WTC11 (cell line): Measurements from ENCODE around the gene TST. TPM values are rescaled to one million over a fixed set of nuclear protein-coding genes. Genes with fewer than 3 reads are reported as not detected.

ENCODE experiments used
- ATAC-seq: fragments of 200-7000 bp; cut with Tn5 transposase; 2 replicates; pipeline ENCODE4 v1.10.0; 2021; ENCODE audit warnings: mild to moderate bottlenecking, moderate library complexity
- CTCF ChIA-PET: fragments of 300-600 bp; sonication (Branson Sonifier 250); formaldehyde crosslinking; loops from one replicate; lab custom pipeline; 2021; ENCODE audit warnings: antibody characterized with exemption; lab: Charles Lee
- POLR2A ChIA-PET: fragments of 350-600 bp; sonication (Branson Sonifier 250); formaldehyde crosslinking; loops from one replicate; lab custom pipeline; 2021; ENCODE audit warnings: antibody characterized with exemption; lab: Charles Lee
- DNase-seq: peaks from one replicate; pipeline ENCODE4 v3.0.0; 2021; ENCODE audit warnings: low spot score
- H3K27ac Mint-ChIP-seq: 2 replicates; pipeline ENCODE4 v1.8.0; 2021; ENCODE audit warnings: mixed read lengths
- H3K27me3 Mint-ChIP-seq: 2 replicates; pipeline ENCODE4 v1.8.0; 2021; ENCODE audit warnings: low read depth, mild to moderate bottlenecking, moderate library complexity, mixed read lengths
- H3K36me3 Mint-ChIP-seq: 2 replicates; pipeline ENCODE4 v1.8.0; 2021; ENCODE audit warnings: mixed read lengths
- H3K4me1 Mint-ChIP-seq: 2 replicates; pipeline ENCODE4 v1.8.0; 2022; ENCODE audit warnings: mixed read lengths
- H3K4me3 Mint-ChIP-seq: 2 replicates; pipeline ENCODE4 v1.8.0; 2021; ENCODE audit warnings: mild to moderate bottlenecking, moderate library complexity, mixed read lengths
- H3K9me3 Mint-ChIP-seq: 2 replicates; pipeline ENCODE4 v1.8.0; 2021; ENCODE audit warnings: mixed read lengths
- ATF1 ChIP-seq: sonication (generic); formaldehyde crosslinking; IDR thresholded peaks from 2 replicates; pipeline ENCODE4 v1.8.1; 2023; ENCODE audit warnings: mild to moderate bottlenecking, moderate library complexity, missing genetic modification reagents
- ELF4 ChIP-seq: sonication (generic); formaldehyde crosslinking; IDR thresholded peaks from 2 replicates; pipeline ENCODE4 v1.8.1; 2022; ENCODE audit warnings: low read depth, mild to moderate bottlenecking, moderate library complexity, missing genetic modification reagents
- ETV6 ChIP-seq: sonication (generic); formaldehyde crosslinking; IDR thresholded peaks from 2 replicates; pipeline ENCODE4 v1.8.1; 2022; ENCODE audit warnings: mild to moderate bottlenecking, missing genetic modification reagents
- GABPB1 ChIP-seq: sonication (generic); formaldehyde crosslinking; IDR thresholded peaks from 2 replicates; pipeline ENCODE4 v1.8.1; 2023; ENCODE audit warnings: mild to moderate bottlenecking, missing genetic modification reagents
- IRF2 ChIP-seq: sonication (generic); formaldehyde crosslinking; IDR thresholded peaks from 2 replicates; pipeline ENCODE4 v1.8.0; 2022; ENCODE audit warnings: low read depth, missing genetic modification reagents, borderline replicate concordance
- NFE2L1 ChIP-seq: sonication (generic); formaldehyde crosslinking; IDR thresholded peaks from 2 replicates; pipeline ENCODE4 v1.8.1; 2023; ENCODE audit warnings: missing genetic modification reagents
- NFYB ChIP-seq: sonication (generic); formaldehyde crosslinking; conservative IDR thresholded peaks from 2 replicates; pipeline ENCODE4 v1.8.0; 2022; ENCODE audit warnings: low read depth, missing genetic modification reagents
- OVOL2 ChIP-seq: fragments of 250-450 bp; sonication (Bioruptor Pico); IDR thresholded peaks from 2 replicates; pipeline ENCODE4 v1.9.0; 2021; ENCODE audit warnings: mild to moderate bottlenecking, borderline replicate concordance
- RORB ChIP-seq: fragments of 250-450 bp; sonication (Bioruptor Pico); IDR thresholded peaks from 2 replicates; pipeline ENCODE4 v1.9.0; 2021; ENCODE audit warnings: mild to moderate bottlenecking
- SMAD3 ChIP-seq: sonication (generic); formaldehyde crosslinking; IDR thresholded peaks from 2 replicates; pipeline ENCODE4 v1.8.0; 2022; ENCODE audit warnings: missing genetic modification reagents, mild to moderate bottlenecking, borderline replicate concordance
- SP1 ChIP-seq: sonication (generic); formaldehyde crosslinking; conservative IDR thresholded peaks from 2 replicates; pipeline ENCODE4 v1.8.1; 2022; ENCODE audit warnings: missing genetic modification reagents
- TCF7 ChIP-seq: sonication (generic); formaldehyde crosslinking; IDR thresholded peaks from 2 replicates; pipeline ENCODE4 v1.8.0; 2022; ENCODE audit warnings: mild to moderate bottlenecking, low read depth, missing genetic modification reagents, moderate library complexity
- TP53 ChIP-seq: sonication (generic); formaldehyde crosslinking; IDR thresholded peaks from 2 replicates; pipeline ENCODE4 v1.8.1; 2023; ENCODE audit warnings: mild to moderate bottlenecking, missing genetic modification reagents
- ZNF232 ChIP-seq: sonication (generic); formaldehyde crosslinking; IDR thresholded peaks from 2 replicates; pipeline ENCODE4 v1.8.0; 2022; ENCODE audit warnings: mild to moderate bottlenecking, missing genetic modification reagents
- total RNA-seq: library from RNA; stranded (reverse); gene quantifications from 3 replicates; pipeline ENCODE4 v1.2.3, GENCODE V29; 2021
- TF ChIP-seq, protein P1 (sequence below): fragments of 250-450 bp; sonication (Bioruptor Pico); IDR thresholded peaks from 2 replicates; pipeline ENCODE4 v1.9.0; 2021; ENCODE audit warnings: mild to moderate bottlenecking
- TF ChIP-seq, protein P2 (sequence below): fragments of 200-600 bp; IDR thresholded peaks from 2 replicates; pipeline ENCODE4 v1.8.0; 2022; ENCODE audit warnings: antibody characterized with exemption
- TF ChIP-seq, protein P3 (sequence below): sonication (generic); formaldehyde crosslinking; IDR thresholded peaks from 2 replicates; pipeline ENCODE4 v1.8.1; 2023; ENCODE audit warnings: mild to moderate bottlenecking, missing genetic modification reagents
- TF ChIP-seq, protein P4 (sequence below): sonication (generic); formaldehyde crosslinking; conservative IDR thresholded peaks from 2 replicates; pipeline ENCODE4 v1.8.1; 2022; ENCODE audit warnings: mild to moderate bottlenecking, missing genetic modification reagents
- TF ChIP-seq, protein P5 (sequence below): sonication (generic); formaldehyde crosslinking; IDR thresholded peaks from 2 replicates; pipeline ENCODE4 v1.8.1; 2022; ENCODE audit warnings: missing genetic modification reagents, borderline replicate concordance
- TF ChIP-seq, protein P6 (sequence below): fragments of 250-450 bp; sonication (Bioruptor Pico); IDR thresholded peaks from 2 replicates; pipeline ENCODE4 v1.8.0; 2021; ENCODE audit warnings: mild to moderate bottlenecking
- TF ChIP-seq, protein P7 (sequence below): fragments of 250-450 bp; sonication (Bioruptor Pico); IDR thresholded peaks from 2 replicates; pipeline ENCODE4 v1.9.0; 2021; ENCODE audit warnings: mild to moderate bottlenecking

The TST gene
- total RNA-seq, 1 experiment from 2014 or later, result 24.4 TPM

DNA sequence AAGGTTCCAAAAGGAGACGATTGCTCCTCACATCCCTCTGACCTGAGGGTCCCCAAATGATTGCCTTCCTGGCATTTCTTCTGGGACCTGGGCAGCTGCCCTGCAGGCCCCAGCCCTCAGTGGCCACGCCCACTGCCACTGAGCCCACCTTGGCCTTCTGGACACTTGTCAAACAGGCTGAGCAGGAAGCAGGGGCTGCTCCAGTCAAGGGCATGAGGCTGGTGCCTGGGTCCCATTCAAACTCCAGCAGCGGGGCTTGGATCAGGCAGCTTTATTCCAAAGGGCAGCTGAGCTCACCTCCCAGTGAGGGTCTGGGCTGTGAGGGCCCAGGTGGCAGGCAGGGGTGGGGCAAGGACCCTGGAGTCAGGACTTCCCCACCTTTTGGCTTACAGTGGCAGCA lies 45.9 kb upstream of the TST start (continued):
- TF ChIP-seq, protein P1, sequence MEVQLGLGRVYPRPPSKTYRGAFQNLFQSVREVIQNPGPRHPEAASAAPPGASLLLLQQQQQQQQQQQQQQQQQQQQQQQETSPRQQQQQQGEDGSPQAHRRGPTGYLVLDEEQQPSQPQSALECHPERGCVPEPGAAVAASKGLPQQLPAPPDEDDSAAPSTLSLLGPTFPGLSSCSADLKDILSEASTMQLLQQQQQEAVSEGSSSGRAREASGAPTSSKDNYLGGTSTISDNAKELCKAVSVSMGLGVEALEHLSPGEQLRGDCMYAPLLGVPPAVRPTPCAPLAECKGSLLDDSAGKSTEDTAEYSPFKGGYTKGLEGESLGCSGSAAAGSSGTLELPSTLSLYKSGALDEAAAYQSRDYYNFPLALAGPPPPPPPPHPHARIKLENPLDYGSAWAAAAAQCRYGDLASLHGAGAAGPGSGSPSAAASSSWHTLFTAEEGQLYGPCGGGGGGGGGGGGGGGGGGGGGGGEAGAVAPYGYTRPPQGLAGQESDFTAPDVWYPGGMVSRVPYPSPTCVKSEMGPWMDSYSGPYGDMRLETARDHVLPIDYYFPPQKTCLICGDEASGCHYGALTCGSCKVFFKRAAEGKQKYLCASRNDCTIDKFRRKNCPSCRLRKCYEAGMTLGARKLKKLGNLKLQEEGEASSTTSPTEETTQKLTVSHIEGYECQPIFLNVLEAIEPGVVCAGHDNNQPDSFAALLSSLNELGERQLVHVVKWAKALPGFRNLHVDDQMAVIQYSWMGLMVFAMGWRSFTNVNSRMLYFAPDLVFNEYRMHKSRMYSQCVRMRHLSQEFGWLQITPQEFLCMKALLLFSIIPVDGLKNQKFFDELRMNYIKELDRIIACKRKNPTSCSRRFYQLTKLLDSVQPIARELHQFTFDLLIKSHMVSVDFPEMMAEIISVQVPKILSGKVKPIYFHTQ (CRISPR knock-in tag), result no peak
- TF ChIP-seq ATF1, result no peak
- TF ChIP-seq, protein P2, sequence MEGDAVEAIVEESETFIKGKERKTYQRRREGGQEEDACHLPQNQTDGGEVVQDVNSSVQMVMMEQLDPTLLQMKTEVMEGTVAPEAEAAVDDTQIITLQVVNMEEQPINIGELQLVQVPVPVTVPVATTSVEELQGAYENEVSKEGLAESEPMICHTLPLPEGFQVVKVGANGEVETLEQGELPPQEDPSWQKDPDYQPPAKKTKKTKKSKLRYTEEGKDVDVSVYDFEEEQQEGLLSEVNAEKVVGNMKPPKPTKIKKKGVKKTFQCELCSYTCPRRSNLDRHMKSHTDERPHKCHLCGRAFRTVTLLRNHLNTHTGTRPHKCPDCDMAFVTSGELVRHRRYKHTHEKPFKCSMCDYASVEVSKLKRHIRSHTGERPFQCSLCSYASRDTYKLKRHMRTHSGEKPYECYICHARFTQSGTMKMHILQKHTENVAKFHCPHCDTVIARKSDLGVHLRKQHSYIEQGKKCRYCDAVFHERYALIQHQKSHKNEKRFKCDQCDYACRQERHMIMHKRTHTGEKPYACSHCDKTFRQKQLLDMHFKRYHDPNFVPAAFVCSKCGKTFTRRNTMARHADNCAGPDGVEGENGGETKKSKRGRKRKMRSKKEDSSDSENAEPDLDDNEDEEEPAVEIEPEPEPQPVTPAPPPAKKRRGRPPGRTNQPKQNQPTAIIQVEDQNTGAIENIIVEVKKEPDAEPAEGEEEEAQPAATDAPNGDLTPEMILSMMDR, result no peak
- TF ChIP-seq, protein P3, sequence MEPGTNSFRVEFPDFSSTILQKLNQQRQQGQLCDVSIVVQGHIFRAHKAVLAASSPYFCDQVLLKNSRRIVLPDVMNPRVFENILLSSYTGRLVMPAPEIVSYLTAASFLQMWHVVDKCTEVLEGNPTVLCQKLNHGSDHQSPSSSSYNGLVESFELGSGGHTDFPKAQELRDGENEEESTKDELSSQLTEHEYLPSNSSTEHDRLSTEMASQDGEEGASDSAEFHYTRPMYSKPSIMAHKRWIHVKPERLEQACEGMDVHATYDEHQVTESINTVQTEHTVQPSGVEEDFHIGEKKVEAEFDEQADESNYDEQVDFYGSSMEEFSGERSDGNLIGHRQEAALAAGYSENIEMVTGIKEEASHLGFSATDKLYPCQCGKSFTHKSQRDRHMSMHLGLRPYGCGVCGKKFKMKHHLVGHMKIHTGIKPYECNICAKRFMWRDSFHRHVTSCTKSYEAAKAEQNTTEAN (CRISPR knock-in tag), result no peak
- TF ChIP-seq ETV6 (CRISPR knock-in tag), result no peak
- TF ChIP-seq, all 79 proteins: peak for 0

DNA sequence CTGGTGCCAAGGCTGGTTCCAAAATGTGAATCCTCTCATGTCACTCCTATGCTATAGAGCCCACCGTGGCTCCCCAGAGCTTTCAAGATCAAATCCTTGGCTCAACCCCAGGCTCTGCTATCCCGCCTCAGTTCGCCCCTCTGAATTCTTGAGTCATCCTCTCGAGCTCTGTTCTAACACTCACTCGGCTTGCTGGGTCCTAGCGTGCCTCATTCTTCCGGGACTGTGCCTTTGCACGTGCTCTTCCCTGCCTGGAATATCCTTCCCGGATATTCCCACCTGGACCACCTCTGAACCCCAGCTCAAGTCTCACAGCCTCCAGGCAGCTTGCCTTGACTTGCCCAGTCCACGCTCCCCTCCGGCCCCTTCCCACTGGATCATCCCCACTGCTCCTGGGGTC lies 45.3 kb upstream of the TST start:
- Mint-ChIP-seq H3K4me1 (peaks cover 19% of the 10 kb centered on the region), H3K36me3 (no peaks in the 10 kb centered on the region), H3K27ac (no peak overlapping the region), H3K4me3 (no peak overlapping the region), H3K27me3 (peaks cover 39% of the 10 kb centered on the region), H3K9me3 (no peaks in the 10 kb centered on the region)
- POLR2A ChIA-PET, result no interaction called here
- CTCF ChIA-PET, result interaction anchor here (0.9 to 1.2 kb wide), 3 partner anchors 18 to 135 kb away, joined by 3 to 4 read pairs (median 3); no protein-coding TSS in a partner anchor
- ATAC-seq, result no peak
- DNase-seq, result no peak
- TF ChIP-seq TCF7 (CRISPR knock-in tag), result no peak
- TF ChIP-seq OVOL2 (CRISPR knock-in tag), result no peak
- no peak for TF ChIP-seq IRF2 (CRISPR knock-in tag)
- no peak for TF ChIP-seq ZNF232 (CRISPR knock-in tag)
- TF ChIP-seq, protein P3 (CRISPR knock-in tag), result no peak
- TF ChIP-seq NFYB (CRISPR knock-in tag), result no peak
- TF ChIP-seq, protein P4, sequence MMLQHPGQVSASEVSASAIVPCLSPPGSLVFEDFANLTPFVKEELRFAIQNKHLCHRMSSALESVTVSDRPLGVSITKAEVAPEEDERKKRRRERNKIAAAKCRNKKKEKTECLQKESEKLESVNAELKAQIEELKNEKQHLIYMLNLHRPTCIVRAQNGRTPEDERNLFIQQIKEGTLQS (CRISPR knock-in tag), result no peak
- TF ChIP-seq, protein P5, sequence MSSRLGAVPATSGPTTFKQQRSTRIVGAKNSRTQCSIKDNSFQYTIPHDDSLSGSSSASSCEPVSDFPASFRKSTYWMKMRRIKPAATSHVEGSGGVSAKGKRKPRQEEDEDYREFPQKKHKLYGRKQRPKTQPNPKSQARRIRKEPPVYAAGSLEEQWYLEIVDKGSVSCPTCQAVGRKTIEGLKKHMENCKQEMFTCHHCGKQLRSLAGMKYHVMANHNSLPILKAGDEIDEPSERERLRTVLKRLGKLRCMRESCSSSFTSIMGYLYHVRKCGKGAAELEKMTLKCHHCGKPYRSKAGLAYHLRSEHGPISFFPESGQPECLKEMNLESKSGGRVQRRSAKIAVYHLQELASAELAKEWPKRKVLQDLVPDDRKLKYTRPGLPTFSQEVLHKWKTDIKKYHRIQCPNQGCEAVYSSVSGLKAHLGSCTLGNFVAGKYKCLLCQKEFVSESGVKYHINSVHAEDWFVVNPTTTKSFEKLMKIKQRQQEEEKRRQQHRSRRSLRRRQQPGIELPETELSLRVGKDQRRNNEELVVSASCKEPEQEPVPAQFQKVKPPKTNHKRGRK, result no peak
- TF ChIP-seq GABPB1 (CRISPR knock-in tag), result no peak
- TF ChIP-seq TP53 (CRISPR knock-in tag), result no peak
- TF ChIP-seq SMAD3 (CRISPR knock-in tag), result no peak
- no peak for TF ChIP-seq SP1 (CRISPR knock-in tag)
- TF ChIP-seq, protein P6, sequence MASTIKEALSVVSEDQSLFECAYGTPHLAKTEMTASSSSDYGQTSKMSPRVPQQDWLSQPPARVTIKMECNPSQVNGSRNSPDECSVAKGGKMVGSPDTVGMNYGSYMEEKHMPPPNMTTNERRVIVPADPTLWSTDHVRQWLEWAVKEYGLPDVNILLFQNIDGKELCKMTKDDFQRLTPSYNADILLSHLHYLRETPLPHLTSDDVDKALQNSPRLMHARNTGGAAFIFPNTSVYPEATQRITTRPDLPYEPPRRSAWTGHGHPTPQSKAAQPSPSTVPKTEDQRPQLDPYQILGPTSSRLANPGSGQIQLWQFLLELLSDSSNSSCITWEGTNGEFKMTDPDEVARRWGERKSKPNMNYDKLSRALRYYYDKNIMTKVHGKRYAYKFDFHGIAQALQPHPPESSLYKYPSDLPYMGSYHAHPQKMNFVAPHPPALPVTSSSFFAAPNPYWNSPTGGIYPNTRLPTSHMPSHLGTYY, result no peak
- no peak for TF ChIP-seq ELF4 (CRISPR knock-in tag)
- no peak for TF ChIP-seq NFE2L1
- TF ChIP-seq, protein P7, sequence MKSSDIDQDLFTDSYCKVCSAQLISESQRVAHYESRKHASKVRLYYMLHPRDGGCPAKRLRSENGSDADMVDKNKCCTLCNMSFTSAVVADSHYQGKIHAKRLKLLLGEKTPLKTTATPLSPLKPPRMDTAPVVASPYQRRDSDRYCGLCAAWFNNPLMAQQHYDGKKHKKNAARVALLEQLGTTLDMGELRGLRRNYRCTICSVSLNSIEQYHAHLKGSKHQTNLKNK (CRISPR knock-in tag), result no peak
- TF ChIP-seq ETV6 (CRISPR knock-in tag), result no peak
- no peak for TF ChIP-seq RORB (CRISPR knock-in tag)
